HepG2 (cell line): Measurements from ENCODE around the gene C1orf74. TPM values are rescaled to one million over a fixed set of nuclear protein-coding genes. Genes with fewer than 3 reads are reported as not detected.

ENCODE experiments used
- ATAC-seq: fragments of 200-7000 bp; cut with Tn5 transposase; 3 replicates; pipeline ENCODE4 v1.9.1; 2020; ENCODE audit warnings: mild to moderate bottlenecking, moderate library complexity
- BruUV-seq: library from RNA; stranded (reverse); fragments of 400-500 nt; replicated peaks from 2 replicates; lab custom pipeline; 2021; lab: Mats Ljungman, UMichigan
- CTCF ChIA-PET: fragments of 300-600 bp; formaldehyde crosslinking; extraction: SDS; loops from one replicate; lab custom pipeline; 2021; ENCODE audit warnings: low total read pairs, inconsistent platforms, low intra/inter-chr PET ratio; lab: Yijun Ruan, JAX
- POLR2A ChIA-PET: fragments of 350-600 bp; sonication (Branson Sonifier 250); formaldehyde crosslinking; loops from one replicate; lab custom pipeline; 2020; ENCODE audit warnings: antibody characterized with exemption, inconsistent platforms; lab: Yijun Ruan, JAX
- DNase-seq: peaks from one replicate; pipeline ENCODE4 v3.0.0-alpha.2; 2015; ENCODE audit warnings: low spot score
- FAIRE-seq: peaks from 3 replicates; lab custom pipeline; 2011; peaks lifted over from hg19 to GRCh38; lab: Jason Lieb, UNC
- H2AFZ ChIP-seq: one replicate; pipeline ENCODE4 v1.6.1; 2011; ENCODE audit warnings: low read length, inconsistent platforms
- H3K27ac ChIP-seq: fragments of 300-600 bp; 3 replicates; pipeline ENCODE4 v1.8.0; 2011; ENCODE audit warnings: mixed run types, mild to moderate bottlenecking, mixed read lengths, low read length, inconsistent platforms; ENCODE audit not compliant: insufficient read depth; ENCODE audit errors: extremely low read length
- H3K27me3 ChIP-seq, 2 experiments: fragments of 200-600 bp in 1 of 2; 2 replicates in 1 of 2; 3 replicates in 1 of 2; pipeline versions ENCODE4 v1.6.0 to v1.8.0; 2011; ENCODE audit warnings: low read length in 2 of 2, mild to moderate bottlenecking in 2 of 2, moderate library complexity in 2 of 2, inconsistent platforms in 1 of 2; ENCODE audit not compliant: insufficient read depth in 2 of 2, control insufficient read depth in 1 of 2
- H3K36me3 ChIP-seq, 2 experiments: fragments of 200-600 bp in 1 of 2; replicated peaks in 1 of 2; 2 replicates in 1 of 2; 3 replicates in 1 of 2; pipeline versions ENCODE4 v1.5.1 to v1.8.0; 2011; ENCODE audit warnings: low read length in 2 of 2, inconsistent platforms in 1 of 2; ENCODE audit not compliant: insufficient read depth in 2 of 2, control insufficient read depth in 1 of 2
- H3K4me1 ChIP-seq: 2 replicates; pipeline ENCODE4 v1.5.1; 2012; ENCODE audit warnings: low read length, inconsistent platforms; ENCODE audit not compliant: insufficient read depth
- H3K4me2 ChIP-seq: 2 replicates; pipeline ENCODE4 v1.6.0; 2011; ENCODE audit warnings: low read depth, low read length, inconsistent platforms
- H3K4me3 ChIP-seq, 3 experiments: fragments of 200-600 bp in 1 of 3; sonication (generic), shearing (Covaris generic) in 1 of 3; replicated peaks in 1 of 3; 2 replicates each; pipeline ENCODE4 v1.5.1; 2011 to 2016; ENCODE audit warnings: low read length in 3 of 3, inconsistent platforms in 2 of 3, low read depth in 2 of 3, mild to moderate bottlenecking in 2 of 3, control low read depth in 1 of 3, mixed read lengths in 1 of 3; ENCODE audit not compliant: insufficient read depth in 1 of 3
- H3K79me2 ChIP-seq: one replicate; pipeline ENCODE4 v1.6.1; 2011; ENCODE audit warnings: low read length, inconsistent platforms; ENCODE audit not compliant: insufficient read depth
- H3K9ac ChIP-seq: 2 replicates; pipeline ENCODE4 v1.6.0; 2011; ENCODE audit warnings: mild to moderate bottlenecking, low read depth, low read length, inconsistent platforms; ENCODE audit not compliant: insufficient read depth
- H3K9me3 ChIP-seq: 2 replicates; pipeline ENCODE4 v1.5.1; 2012; ENCODE audit warnings: mild to moderate bottlenecking, low read length
- H4K20me1 ChIP-seq: 2 replicates; pipeline ENCODE4 v1.6.0; 2011; ENCODE audit warnings: inconsistent platforms, mild to moderate bottlenecking, low read length, moderate library complexity; ENCODE audit not compliant: insufficient read depth
- ATF7 ChIP-seq, 2 experiments: fragments of 450-650 bp in 1 of 2; sonication (generic) in 1 of 2; formaldehyde crosslinking in 1 of 2; IDR thresholded peaks; 2 replicates each; pipeline versions ENCODE4 v1.4.0 to v1.6.1; 2016 to 2020; ENCODE audit warnings: antibody characterized with exemption in 1 of 2, mild to moderate bottlenecking in 1 of 2, missing genetic modification reagents in 1 of 2
- CREB1 ChIP-seq, 2 experiments: fragments of 450-650 bp in 1 of 2; IDR thresholded peaks; 2 replicates each; pipeline ENCODE4 v1.6.1; 2016 to 2017; ENCODE audit warnings: control low read depth in 1 of 2, mild to moderate bottlenecking in 1 of 2, missing compliant biosample characterization in 1 of 2, missing genetic modification characterization in 1 of 2
- FOSL1 ChIP-seq: sonication (generic); formaldehyde crosslinking; IDR thresholded peaks from 2 replicates; pipeline ENCODE4 v1.9.0; 2021; ENCODE audit warnings: missing genetic modification reagents, borderline replicate concordance
- ZBTB3 ChIP-seq: sonication (generic); formaldehyde crosslinking; IDR thresholded peaks from 2 replicates; pipeline ENCODE4 v1.4.0; 2020; ENCODE audit warnings: low read depth, mild to moderate bottlenecking, moderate library complexity, missing genetic modification reagents, borderline replicate concordance
- WGBS: methylation state at CpG from one replicate; pipeline ENCODE4 v1.1.6; 2017; ENCODE audit warnings: low lambda C conversion rate; 5-methylcytosine and 5-hydroxymethylcytosine counted together
- in situ Hi-C: cut with HindIII; loops from 2 replicates; pipeline ENCODE4 v1.10.0; 2017; ENCODE audit warnings: low pct_unique_long_range_greater_than_20kb; ENCODE audit not compliant: extremely low pct_ligation_motif_present
- intact Hi-C: fragments of 100-400 bp; cut with micrococcal nuclease; formaldehyde crosslinking; loops from one replicate; pipeline ENCODE4 v1.10.0; 2022; ENCODE audit not compliant: unreplicated experiment
- polyA plus RNA-seq, 8 experiments: library from polyadenylated mRNA; depleted of rRNA in 3 of 8; stranded (reverse) in 7 of 8; unstranded in 1 of 8; fragments of >200 nt; fragmentation: Illumina TruSeq in 4 of 8; extraction: Trizol in 4 of 8; gene quantifications; 2 replicates each; pipeline versions ENCODE4 v1.2.1 to v1.2.3, GENCODE V29; 2011 to 2016; ENCODE audit warnings: low read depth in 4 of 8, missing spikeins in 1 of 8, mixed read lengths in 1 of 8; ENCODE audit not compliant: insufficient read depth in 1 of 8
- total RNA-seq, 5 experiments: library from RNA; depleted of rRNA; stranded (reverse); fragments of >200 nt; fragmentation: Illumina TruSeq; extraction: Trizol; gene quantifications; 2 replicates each; pipeline ENCODE4 v1.2.3, GENCODE V29; 2016; ENCODE audit warnings: low read depth in 1 of 5

Gene C1orf74
- total and polyA plus RNA-seq, 2 of the 13 experiments (the other 11 are each of a cell fraction or from before 2014, with no cell fraction given) = 0.33 to 0.71 TPM

DNA sequence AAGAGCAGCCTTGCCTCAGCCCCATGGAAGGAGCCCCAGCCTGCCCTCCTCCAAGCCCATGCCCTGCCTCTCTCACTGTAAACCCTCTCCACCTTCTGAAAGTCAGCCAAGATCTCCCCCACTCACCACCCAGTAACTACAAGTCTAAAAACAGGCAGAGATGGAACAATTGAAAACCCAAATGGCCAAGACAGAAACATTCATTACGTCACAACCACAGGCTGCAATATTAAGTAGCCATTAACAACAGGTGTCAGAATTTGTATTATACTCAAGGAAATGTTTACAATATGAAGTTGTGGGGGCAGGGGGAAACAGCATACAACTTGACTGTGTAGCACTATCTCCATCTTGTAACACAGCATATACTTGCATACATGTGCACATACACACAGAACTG is 19.2 kb upstream of the C1orf74 start:
- no peak for TF ChIP-seq ZBTB3
- peak; percentile 77 for TF ChIP-seq ATF7 (IDR thresholded peaks at IDR 0.05)
- TF ChIP-seq ATF7 (CRISPR knock-in tag; IDR thresholded peaks at IDR 0.05) = no peak
- TF ChIP-seq CREB1 (IDR thresholded peaks at IDR 0.05) = peak; percentile 81
- no peak for TF ChIP-seq CREB1 (CRISPR knock-in tag; IDR thresholded peaks at IDR 0.05)
- no peak overlapping the region for H3K27ac ChIP-seq
- H3K4me3 ChIP-seq = no peak overlapping the region
- POLR2A ChIA-PET = no interaction called here
- intact Hi-C loops (no loop called here), in situ Hi-C loops (no loop called here)
- no peak overlapping the region for H3K9ac ChIP-seq
- H2AFZ ChIP-seq = no peak overlapping the region
- no peaks in the 10 kb centered on the region for H3K79me2 ChIP-seq
- H3K9me3 ChIP-seq = no peaks in the 10 kb centered on the region
- no TSS peak for BruUV-seq
- no peak for DNase-seq
- ATAC-seq = no peak
- no peak overlapping the region for H3K4me2 ChIP-seq
- WGBS = 9% methylated on average over 1 of the region's 1 CpG
- CTCF ChIA-PET = no interaction called here
- H3K36me3 ChIP-seq = no peaks in the 10 kb centered on the region
- H4K20me1 ChIP-seq = no peaks in the 10 kb centered on the region
- no peaks in the 10 kb centered on the region for H3K4me1 ChIP-seq
- H3K27me3 ChIP-seq = peaks cover 1 to 11% of the 10 kb centered on the region in 2 experiments; a peak in 1 of 5 replicates
- FAIRE-seq = no peak

DNA sequence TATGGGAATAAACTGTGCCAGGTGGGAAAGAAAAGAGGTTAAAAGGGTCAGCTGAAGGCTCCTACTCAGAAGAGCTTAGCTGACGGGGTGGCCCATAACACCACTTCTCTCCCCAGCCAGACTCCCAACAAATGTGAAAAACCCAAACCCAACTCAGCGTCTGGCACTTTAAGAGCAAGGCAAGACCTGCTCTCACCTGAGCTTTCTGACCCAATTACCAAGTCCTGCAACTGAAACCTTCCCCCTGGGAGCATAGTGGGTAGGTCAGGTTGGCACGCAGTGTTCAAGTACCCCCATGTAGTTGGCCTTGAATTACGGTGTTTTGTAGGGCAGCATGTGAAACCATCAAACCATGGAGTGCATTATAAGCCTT is 18.4 kb upstream of the C1orf74 start:
- Histone ChIP-seq H3K36me3 (no peaks in the 10 kb centered on the region), H3K27me3 (peaks cover 1 to 11% of the 10 kb centered on the region in 2 experiments; a peak in 1 of 5 replicates), H3K27ac (no peak overlapping the region), H3K9me3 (no peaks in the 10 kb centered on the region), H3K9ac (no peak overlapping the region), H2AFZ (no peak overlapping the region), H3K4me1 (no peaks in the 10 kb centered on the region), H3K4me2 (no peak overlapping the region), H4K20me1 (no peaks in the 10 kb centered on the region), H3K4me3 (no peak overlapping the region), H3K79me2 (no peaks in the 10 kb centered on the region)
- no TSS peak for BruUV-seq
- intact Hi-C loops = no loop called here
- POLR2A ChIA-PET = no interaction called here
- ATAC-seq = no peak
- WGBS = 8% methylated on average over 4 of the region's 4 CpGs
- DNase-seq = no peak
- CTCF ChIA-PET = no interaction called here
- no peak for FAIRE-seq
- in situ Hi-C loops = no loop called here
- no peak for TF ChIP-seq FOSL1
